ENCODE results near the gene PTPN1. TPM values are rescaled to one million over a fixed set of nuclear protein-coding genes. Genes with fewer than 3 reads are reported as not detected.

The PTPN1 gene
- total and polyA plus RNA-seq, 10 of the 15 experiments (the other 5 are each of a cell fraction or from before 2014, with no cell fraction given): 15.9 to 74.7 (median 43.9) TPM

DNA sequence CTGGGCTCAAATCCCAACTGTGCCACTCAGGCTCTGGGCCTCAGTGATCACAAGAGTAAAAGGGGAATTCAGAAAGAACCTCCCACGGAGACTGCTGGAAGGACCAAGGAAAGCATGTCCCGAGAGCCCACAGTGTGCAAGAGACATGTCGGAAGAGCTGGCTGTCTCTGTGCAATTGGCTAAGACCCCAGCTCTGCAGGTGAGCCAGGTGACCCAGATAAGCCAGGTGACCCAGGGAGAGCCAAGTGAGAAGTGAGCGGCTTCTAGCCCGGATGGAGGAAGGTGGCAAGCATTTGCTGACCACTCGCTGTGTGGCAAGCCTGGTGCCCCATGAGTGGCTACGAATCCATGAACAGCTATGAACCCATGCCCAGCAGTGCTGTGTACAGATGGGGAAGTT lies 122.1 kb downstream of the PTPN1 start:
- no peaks in the 10 kb centered on the region; a peak in 2 of 4 replicates for H3K27me3 ChIP-seq (replicated peaks in 1 of 2; ENCODE audit: control insufficient read depth in 2 of 2, insufficient read depth in 2 of 2, low read length in 1 of 2)
- 41% methylated on average over 7 of the region's 7 CpGs for WGBS (ENCODE audit: insufficient coverage, insufficient replicate concordance, low lambda C conversion rate, missing lambda C conversion rate)
- H3K79me2 ChIP-seq (ENCODE audit: control insufficient read depth, insufficient read depth, low read length): no peaks in the 10 kb centered on the region
- ChIA-PET CTCF (interaction anchor here (1.5 kb wide), 1 partner anchor 117 kb away, joined by 4 read pairs; no protein-coding TSS in a partner anchor), SMC1A (ENCODE audit: uncharacterized antibody, unreplicated experiment) (interaction anchor here (0.6 kb wide), 1 partner anchor 434 kb away, joined by 4 read pairs; no protein-coding TSS in a partner anchor), RAD21 (ENCODE audit: unreplicated experiment) (no interaction called here), POLR2A (no interaction called here)
- DNase-seq (ENCODE audit: low read depth, low spot score) (no peak), ATAC-seq (no peak), FAIRE-seq (no peak)
- TF ChIP-seq, protein P1, sequence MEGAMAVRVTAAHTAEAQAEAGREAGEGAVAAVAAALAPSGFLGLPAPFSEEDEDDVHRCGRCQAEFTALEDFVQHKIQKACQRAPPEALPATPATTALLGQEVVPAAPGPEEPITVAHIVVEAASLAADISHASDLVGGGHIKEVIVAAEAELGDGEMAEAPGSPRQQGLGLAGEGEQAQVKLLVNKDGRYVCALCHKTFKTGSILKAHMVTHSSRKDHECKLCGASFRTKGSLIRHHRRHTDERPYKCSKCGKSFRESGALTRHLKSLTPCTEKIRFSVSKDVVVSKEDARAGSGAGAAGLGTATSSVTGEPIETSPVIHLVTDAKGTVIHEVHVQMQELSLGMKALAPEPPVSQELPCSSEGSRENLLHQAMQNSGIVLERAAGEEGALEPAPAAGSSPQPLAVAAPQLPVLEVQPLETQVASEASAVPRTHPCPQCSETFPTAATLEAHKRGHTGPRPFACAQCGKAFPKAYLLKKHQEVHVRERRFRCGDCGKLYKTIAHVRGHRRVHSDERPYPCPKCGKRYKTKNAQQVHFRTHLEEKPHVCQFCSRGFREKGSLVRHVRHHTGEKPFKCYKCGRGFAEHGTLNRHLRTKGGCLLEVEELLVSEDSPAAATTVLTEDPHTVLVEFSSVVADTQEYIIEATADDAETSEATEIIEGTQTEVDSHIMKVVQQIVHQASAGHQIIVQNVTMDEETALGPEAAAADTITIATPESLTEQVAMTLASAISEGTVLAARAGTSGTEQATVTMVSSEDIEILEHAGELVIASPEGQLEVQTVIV (IDR thresholded peaks at IDR 0.05; ENCODE audit: borderline replicate concordance, partially characterized antibody): no peak
- TF ChIP-seq, protein P2, sequence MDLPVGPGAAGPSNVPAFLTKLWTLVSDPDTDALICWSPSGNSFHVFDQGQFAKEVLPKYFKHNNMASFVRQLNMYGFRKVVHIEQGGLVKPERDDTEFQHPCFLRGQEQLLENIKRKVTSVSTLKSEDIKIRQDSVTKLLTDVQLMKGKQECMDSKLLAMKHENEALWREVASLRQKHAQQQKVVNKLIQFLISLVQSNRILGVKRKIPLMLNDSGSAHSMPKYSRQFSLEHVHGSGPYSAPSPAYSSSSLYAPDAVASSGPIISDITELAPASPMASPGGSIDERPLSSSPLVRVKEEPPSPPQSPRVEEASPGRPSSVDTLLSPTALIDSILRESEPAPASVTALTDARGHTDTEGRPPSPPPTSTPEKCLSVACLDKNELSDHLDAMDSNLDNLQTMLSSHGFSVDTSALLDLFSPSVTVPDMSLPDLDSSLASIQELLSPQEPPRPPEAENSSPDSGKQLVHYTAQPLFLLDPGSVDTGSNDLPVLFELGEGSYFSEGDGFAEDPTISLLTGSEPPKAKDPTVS (IDR thresholded peaks at IDR 0.05; ENCODE audit: low read depth, low read length): no peak
- TF ChIP-seq, protein P3, sequence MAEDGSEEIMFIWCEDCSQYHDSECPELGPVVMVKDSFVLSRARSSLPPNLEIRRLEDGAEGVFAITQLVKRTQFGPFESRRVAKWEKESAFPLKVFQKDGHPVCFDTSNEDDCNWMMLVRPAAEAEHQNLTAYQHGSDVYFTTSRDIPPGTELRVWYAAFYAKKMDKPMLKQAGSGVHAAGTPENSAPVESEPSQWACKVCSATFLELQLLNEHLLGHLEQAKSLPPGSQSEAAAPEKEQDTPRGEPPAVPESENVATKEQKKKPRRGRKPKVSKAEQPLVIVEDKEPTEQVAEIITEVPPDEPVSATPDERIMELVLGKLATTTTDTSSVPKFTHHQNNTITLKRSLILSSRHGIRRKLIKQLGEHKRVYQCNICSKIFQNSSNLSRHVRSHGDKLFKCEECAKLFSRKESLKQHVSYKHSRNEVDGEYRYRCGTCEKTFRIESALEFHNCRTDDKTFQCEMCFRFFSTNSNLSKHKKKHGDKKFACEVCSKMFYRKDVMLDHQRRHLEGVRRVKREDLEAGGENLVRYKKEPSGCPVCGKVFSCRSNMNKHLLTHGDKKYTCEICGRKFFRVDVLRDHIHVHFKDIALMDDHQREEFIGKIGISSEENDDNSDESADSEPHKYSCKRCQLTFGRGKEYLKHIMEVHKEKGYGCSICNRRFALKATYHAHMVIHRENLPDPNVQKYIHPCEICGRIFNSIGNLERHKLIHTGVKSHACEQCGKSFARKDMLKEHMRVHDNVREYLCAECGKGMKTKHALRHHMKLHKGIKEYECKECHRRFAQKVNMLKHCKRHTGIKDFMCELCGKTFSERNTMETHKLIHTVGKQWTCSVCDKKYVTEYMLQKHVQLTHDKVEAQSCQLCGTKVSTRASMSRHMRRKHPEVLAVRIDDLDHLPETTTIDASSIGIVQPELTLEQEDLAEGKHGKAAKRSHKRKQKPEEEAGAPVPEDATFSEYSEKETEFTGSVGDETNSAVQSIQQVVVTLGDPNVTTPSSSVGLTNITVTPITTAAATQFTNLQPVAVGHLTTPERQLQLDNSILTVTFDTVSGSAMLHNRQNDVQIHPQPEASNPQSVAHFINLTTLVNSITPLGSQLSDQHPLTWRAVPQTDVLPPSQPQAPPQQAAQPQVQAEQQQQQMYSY (CRISPR knock-in tag; IDR thresholded peaks at IDR 0.05): no peak
- TF ChIP-seq RBBP5 (conservative IDR thresholded peaks at IDR 0.05): no peak
- H2AFZ ChIP-seq (ENCODE audit: control insufficient read depth, low read depth, low read length): no peak overlapping the region
- no TSS peak for BruUV-seq (replicated peaks)
- no peaks in the 10 kb centered on the region for H3K9me3 ChIP-seq (replicated peaks; ENCODE audit: control insufficient read depth, insufficient read depth, low read length)
- H3K4me1 ChIP-seq (ENCODE audit: control insufficient read depth, insufficient read depth, low read length): no peaks in the 10 kb centered on the region
- no peak overlapping the region for H3K27ac ChIP-seq (ENCODE audit: control insufficient read depth, insufficient read depth)
- no peaks in the 10 kb centered on the region for H3K36me3 ChIP-seq (ENCODE audit: control insufficient read depth in 2 of 2, insufficient read depth in 2 of 2, low read length in 1 of 2)
- no peaks in the 10 kb centered on the region for H4K20me1 ChIP-seq (ENCODE audit: control insufficient read depth, insufficient read depth)
- H3K4me3 ChIP-seq: no peak overlapping the region
- H3K4me2 ChIP-seq (ENCODE audit: control insufficient read depth, insufficient read depth): no peak overlapping the region
- intact Hi-C loops (cut with micrococcal nuclease; ENCODE audit: unreplicated experiment): no loop called here
- no peak overlapping the region for H3K9ac ChIP-seq (ENCODE audit: control insufficient read depth, insufficient read depth, low read length)
- in situ Hi-C loops (cut with MboI): no loop called here

Data from GM12878 (cell line).